Central memory CD8-positive, alpha-beta T cell (primary cell): ENCODE results near the gene BDP1.
A peak's percentile ranks its signal among the peaks of the same experiment; 100 is the strongest.
"Not testable (repeated sequence)": the region's sequence is repeated elsewhere in the genome, so short reads cannot be mapped to it uniquely, and the experiment has no call there.

Experiments
- ATAC-seq: fragments of 150-1000 bp; cut with Tn5 transposase; replicated peaks from 2 replicates; pipeline ENCODE4 v1.10.0; 2022; ENCODE audit warnings: mild to moderate bottlenecking, moderate FRiP score, moderate number of reproducible peaks; ENCODE audit not compliant: poor library complexity, severe bottlenecking; ENCODE audit errors: extremely low read depth
- DNase-seq, 2 donors: peaks; one replicate each; pipeline ENCODE4 v3.0.0; 2021; ENCODE audit warnings: low spot score in 2 of 2
- H3K27ac Mint-ChIP-seq: one replicate; pipeline ENCODE4 v1.8.0; 2022; ENCODE audit warnings: low read depth, mild to moderate bottlenecking, moderate library complexity, mixed read lengths
- H3K27me3 Mint-ChIP-seq: one replicate; pipeline ENCODE4 v1.8.0; 2022; ENCODE audit warnings: mixed read lengths
- H3K36me3 Mint-ChIP-seq: one replicate; pipeline ENCODE4 v1.8.0; 2022; ENCODE audit warnings: mild to moderate bottlenecking, moderate library complexity, mixed read lengths; ENCODE audit not compliant: insufficient read depth
- H3K4me1 Mint-ChIP-seq: one replicate; pipeline ENCODE4 v1.8.0; 2022; ENCODE audit warnings: mixed read lengths
- H3K4me3 Mint-ChIP-seq: one replicate; pipeline ENCODE4 v1.8.0; 2022; ENCODE audit warnings: mild to moderate bottlenecking, moderate library complexity, mixed read lengths
- H3K9me3 Mint-ChIP-seq: one replicate; pipeline ENCODE4 v1.8.0; 2022; ENCODE audit warnings: mixed read lengths

The BDP1 gene

DNA sequence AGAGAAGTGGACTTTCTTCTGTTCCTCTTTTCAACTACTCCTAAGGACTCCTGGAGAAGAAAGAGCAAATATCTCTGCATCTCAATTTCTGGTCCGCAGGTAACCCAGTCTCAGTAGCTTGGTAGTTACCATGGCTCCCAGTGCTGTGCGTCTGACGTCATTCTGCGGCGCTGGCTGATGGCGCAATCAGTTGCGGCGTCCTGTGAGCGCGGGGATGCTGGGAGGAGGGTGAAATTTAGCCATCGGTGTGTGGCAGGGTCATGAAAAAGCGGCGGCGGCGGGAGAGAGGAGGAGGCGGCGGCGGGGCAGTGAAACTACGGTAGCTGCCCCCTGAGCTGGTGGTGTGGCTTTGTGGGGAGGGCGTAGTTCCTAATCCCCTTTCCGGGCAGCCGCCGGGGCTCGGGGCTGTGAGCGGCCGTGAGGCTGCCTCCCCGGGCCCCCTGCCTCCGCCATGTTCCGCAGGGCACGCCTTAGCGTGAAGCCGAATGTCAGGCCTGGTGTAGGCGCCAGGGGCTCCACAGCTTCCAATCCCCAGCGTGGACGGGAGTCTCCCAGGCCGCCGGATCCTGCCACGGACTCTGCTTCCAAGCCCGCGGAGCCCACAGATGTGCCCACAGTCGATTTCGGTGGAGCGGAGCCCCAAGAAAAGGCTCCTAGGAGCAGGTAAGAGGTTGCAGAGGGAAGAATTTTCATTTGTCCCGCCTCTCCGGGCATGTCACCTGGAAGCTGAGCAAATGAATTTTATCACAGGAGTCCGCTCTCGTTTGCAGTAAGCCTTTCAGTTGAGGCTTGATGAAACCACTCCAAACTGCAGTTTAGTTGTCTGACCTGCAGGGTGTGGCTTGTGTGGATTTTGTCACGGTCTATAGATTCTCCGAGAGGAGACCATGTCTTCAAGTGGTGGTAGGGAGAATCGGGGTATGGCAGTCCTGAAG is at the start of gene BDP1:
BDP1 (plus strand) TSS at position 225 of the 935 bp plus-strand sequence; CDS start at position 452, 227 bp downstream.
- ATAC-seq, result peak; percentile 94
- peak within 1 kb of the TSS; percentile 92 for H3K4me3 Mint-ChIP-seq
- H3K36me3 Mint-ChIP-seq, result peaks cover 33% of the 10 kb centered on the region
- peak; percentile 97 for DNase-seq
- H3K27me3 Mint-ChIP-seq, result peaks cover 15% of the 10 kb centered on the region
- H3K9me3 Mint-ChIP-seq, result no peaks in the 10 kb centered on the region
- H3K27ac Mint-ChIP-seq, result peak within 1 kb of the TSS; percentile 97
- peaks cover 27% of the 10 kb centered on the region for H3K4me1 Mint-ChIP-seq

DNA sequence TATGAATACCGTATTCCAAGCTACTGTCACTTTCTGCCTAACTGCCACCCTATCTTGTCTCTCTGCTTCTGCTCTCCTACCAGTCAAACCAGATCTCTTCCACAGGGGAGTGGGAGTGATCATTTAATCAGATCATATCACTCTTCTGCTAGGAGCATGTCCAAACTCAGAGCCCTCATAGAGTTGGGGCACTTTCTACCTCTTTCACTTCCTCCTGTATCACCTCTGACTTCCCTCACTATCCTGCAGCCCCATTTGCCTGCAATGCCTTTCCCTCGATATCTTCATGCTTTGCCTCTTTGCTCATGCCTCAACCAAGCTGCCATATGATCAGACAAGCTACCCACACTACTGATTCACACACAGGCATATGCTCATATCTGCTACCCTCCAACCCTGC is 45.4 kb upstream of the BDP1 start:
- DNase-seq, ATAC-seq, H3K4me3 Mint-ChIP-seq, H3K4me1 Mint-ChIP-seq, H3K9me3 Mint-ChIP-seq, H3K27ac Mint-ChIP-seq, H3K36me3 Mint-ChIP-seq: not testable (repeated sequence)
- peaks cover 38% of the 10 kb centered on the region for H3K27me3 Mint-ChIP-seq

GRCh38 chr5:71415626-71416025 is 39.8 kb upstream of the BDP1 start:
- not testable (repeated sequence) for ATAC-seq, H3K36me3 Mint-ChIP-seq, DNase-seq

DNA sequence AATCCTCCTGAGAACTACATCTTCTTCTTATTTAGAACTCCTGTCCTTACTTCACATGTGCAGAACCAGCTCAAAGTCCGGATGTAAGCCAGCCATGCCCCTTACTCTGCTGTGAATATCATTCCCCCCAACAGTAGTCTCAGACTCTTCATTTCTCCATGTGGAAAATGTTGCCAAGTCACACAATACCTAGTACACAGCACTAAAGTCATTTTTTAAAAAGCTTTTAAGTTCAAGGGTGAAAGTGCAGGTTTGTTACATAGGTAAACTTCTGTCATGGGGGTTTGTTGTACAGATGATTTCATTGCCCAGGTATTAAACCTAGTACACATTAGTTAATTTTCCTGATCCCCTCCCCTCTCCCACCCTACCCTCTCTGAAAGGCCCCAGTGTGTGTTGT is 37.4 kb upstream of the BDP1 start:
- H3K27ac Mint-ChIP-seq, H3K36me3 Mint-ChIP-seq, DNase-seq, H3K9me3 Mint-ChIP-seq, H3K4me1 Mint-ChIP-seq, H3K4me3 Mint-ChIP-seq, ATAC-seq: not testable (repeated sequence)
- H3K27me3 Mint-ChIP-seq, result peaks cover 49% of the 10 kb centered on the region

More at GRCh38 chr5:71415626-71416025, 39.8 kb upstream of the BDP1 start:
- not testable (repeated sequence) for H3K27ac Mint-ChIP-seq, H3K4me1 Mint-ChIP-seq, H3K9me3 Mint-ChIP-seq, H3K4me3 Mint-ChIP-seq
- peaks cover 50% of the 10 kb centered on the region for H3K27me3 Mint-ChIP-seq

DNA sequence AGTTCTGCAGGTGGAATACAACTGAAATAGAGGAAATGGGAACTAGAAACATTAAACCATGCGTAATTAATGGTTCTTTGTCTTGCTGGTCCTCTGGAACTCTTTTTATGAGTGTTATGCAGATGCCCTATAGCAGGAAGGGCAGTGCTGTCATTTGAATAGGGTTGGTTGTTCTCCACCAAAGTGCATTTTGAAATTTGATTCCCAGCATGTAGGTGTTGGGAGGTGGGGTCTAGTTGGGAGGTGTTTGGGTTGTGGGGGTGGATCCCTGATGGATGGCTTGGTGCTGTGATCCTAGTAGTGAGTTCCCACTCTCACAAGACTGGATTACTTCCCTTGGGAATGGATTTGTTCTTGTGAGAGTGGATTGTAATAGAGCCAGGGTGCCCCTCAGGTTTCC is 34.2 kb upstream of the BDP1 start:
- not testable (repeated sequence) for ATAC-seq, H3K9me3 Mint-ChIP-seq, H3K4me3 Mint-ChIP-seq, H3K4me1 Mint-ChIP-seq, H3K27ac Mint-ChIP-seq, DNase-seq, H3K36me3 Mint-ChIP-seq
- peaks cover 42% of the 10 kb centered on the region for H3K27me3 Mint-ChIP-seq

DNA sequence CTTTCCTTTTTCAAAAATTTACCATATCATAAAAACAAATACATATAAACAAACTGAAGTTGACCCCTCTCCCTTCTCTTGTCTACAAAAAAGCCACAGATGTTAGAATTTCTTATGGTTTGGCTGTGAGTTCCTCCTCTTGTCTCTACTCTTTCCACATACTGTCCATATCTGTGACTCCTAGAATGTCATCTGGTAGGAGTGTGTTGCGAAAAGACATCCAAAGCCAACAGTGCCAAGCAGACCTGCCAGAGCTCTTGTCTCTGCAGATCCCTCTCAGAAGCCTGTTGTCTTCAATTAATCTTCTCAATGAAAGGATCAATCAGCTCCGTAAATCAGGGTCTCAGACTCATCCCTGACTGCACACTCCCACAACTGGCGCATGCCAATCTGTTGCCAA is 31.6 kb upstream of the BDP1 start:
- ATAC-seq, H3K4me1 Mint-ChIP-seq, H3K27ac Mint-ChIP-seq, H3K9me3 Mint-ChIP-seq, DNase-seq, H3K4me3 Mint-ChIP-seq, H3K36me3 Mint-ChIP-seq: not testable (repeated sequence)
- peaks cover 29% of the 10 kb centered on the region for H3K27me3 Mint-ChIP-seq

GRCh38 chr5:71426686-71427474 is 28.6 kb upstream of the BDP1 start:
- peaks cover 41% of the 10 kb centered on the region for H3K27me3 Mint-ChIP-seq
- H3K9me3 Mint-ChIP-seq, result not testable (repeated sequence)

GRCh38 chr5:71432410-71432809 is 23.0 kb upstream of the BDP1 start:
- not testable (repeated sequence) for H3K27ac Mint-ChIP-seq, H3K36me3 Mint-ChIP-seq, ATAC-seq, H3K4me3 Mint-ChIP-seq, H3K4me1 Mint-ChIP-seq, DNase-seq, H3K9me3 Mint-ChIP-seq
- H3K27me3 Mint-ChIP-seq, result peaks cover 56% of the 10 kb centered on the region

More at GRCh38 chr5:71426686-71427474, 28.6 kb upstream of the BDP1 start:
- not testable (repeated sequence) for H3K4me3 Mint-ChIP-seq, DNase-seq, H3K27ac Mint-ChIP-seq, H3K36me3 Mint-ChIP-seq, H3K4me1 Mint-ChIP-seq, ATAC-seq

- H3K9me3 Mint-ChIP-seq, H3K36me3 Mint-ChIP-seq, H3K27ac Mint-ChIP-seq, H3K4me1 Mint-ChIP-seq, H3K4me3 Mint-ChIP-seq, ATAC-seq, DNase-seq: not testable (repeated sequence)
- peaks cover 48% of the 10 kb centered on the region for H3K27me3 Mint-ChIP-seq
Observed at GRCh38 chr5:71434825-71435224, 20.6 kb upstream of the BDP1 start.

GRCh38 chr5:71441564-71441963 is 13.9 kb upstream of the BDP1 start:
- H3K9me3 Mint-ChIP-seq, H3K4me3 Mint-ChIP-seq, ATAC-seq: not testable (repeated sequence)

GRCh38 chr5:71443891-71444290 is 11.6 kb upstream of the BDP1 start:
- not testable (repeated sequence) for H3K9me3 Mint-ChIP-seq, ATAC-seq, H3K4me3 Mint-ChIP-seq

More at GRCh38 chr5:71441564-71441963, 13.9 kb upstream of the BDP1 start:
- peaks cover 51% of the 10 kb centered on the region for H3K27me3 Mint-ChIP-seq
- not testable (repeated sequence) for H3K27ac Mint-ChIP-seq, H3K4me1 Mint-ChIP-seq, DNase-seq, H3K36me3 Mint-ChIP-seq

DNA sequence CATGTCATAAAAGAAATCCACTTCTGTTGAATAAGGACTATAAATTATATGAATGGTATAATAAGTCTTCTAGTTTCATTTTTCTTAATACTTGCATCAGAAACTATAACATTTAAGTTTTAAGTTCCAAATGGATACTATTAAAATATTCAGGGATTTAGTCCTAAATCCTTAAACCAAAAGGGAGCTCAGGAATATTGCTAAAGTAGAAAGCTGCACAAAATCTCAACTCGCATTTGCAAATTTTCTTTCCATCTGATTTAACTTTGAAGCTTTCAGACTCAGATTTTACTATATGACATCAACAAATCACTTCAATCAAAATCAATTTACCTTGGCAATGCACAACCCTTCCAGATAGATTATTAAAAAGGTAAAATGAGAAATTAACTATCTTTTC is 10.4 kb upstream of the BDP1 start:
- DNase-seq, H3K4me1 Mint-ChIP-seq, H3K9me3 Mint-ChIP-seq, H3K4me3 Mint-ChIP-seq, H3K27ac Mint-ChIP-seq, ATAC-seq, H3K36me3 Mint-ChIP-seq: not testable (repeated sequence)
- H3K27me3 Mint-ChIP-seq, result peaks cover 43% of the 10 kb centered on the region

More at GRCh38 chr5:71443891-71444290, 11.6 kb upstream of the BDP1 start:
- not testable (repeated sequence) for H3K27ac Mint-ChIP-seq, H3K36me3 Mint-ChIP-seq, H3K4me1 Mint-ChIP-seq, DNase-seq
- H3K27me3 Mint-ChIP-seq, result peaks cover 42% of the 10 kb centered on the region
